Right atrium auricular region (tissue), 2 donors: ENCODE data around the gene COBL. TPM values are rescaled to one million over a fixed set of nuclear protein-coding genes. Genes with fewer than 3 reads are reported as not detected.

Experiments
- DNase-seq: peaks from one replicate; pipeline ENCODE4 v3.0.0-alpha.2; 2019; ENCODE audit warnings: low spot score
- H3K27ac ChIP-seq, 2 donors: fragments of 200-600 bp; sonication (generic); 1 replicate in 1 of 2; 2 replicates in 1 of 2; pipeline ENCODE4 v1.5.1; 2016 to 2019
- H3K27me3 ChIP-seq, 2 donors: fragments of 200-600 bp; sonication (generic); one replicate each; pipeline versions ENCODE4 v1.5.1 to v1.6.0; 2017 to 2019
- H3K36me3 ChIP-seq: fragments of 200-600 bp; sonication (generic); one replicate; pipeline ENCODE4 v1.5.1; 2016
- H3K4me1 ChIP-seq, 2 donors: fragments of 200-600 bp; sonication (generic); one replicate each; pipeline versions ENCODE4 v1.5.1 to v1.6.0; 2017 to 2019
- H3K4me3 ChIP-seq, 2 donors: fragments of 200-600 bp; sonication (generic); 1 replicate in 1 of 2; 2 replicates in 1 of 2; pipeline ENCODE4 v1.5.1; 2017 to 2019; ENCODE audit warnings: mild to moderate bottlenecking in 1 of 2, moderate library complexity in 1 of 2
- H3K9me3 ChIP-seq, 2 donors: fragments of 200-600 bp; sonication (generic); one replicate each; pipeline ENCODE4 v1.5.1; 2019
- total RNA-seq, 2 donors: library from RNA; depleted of rRNA; stranded (reverse); fragments of >200 nt; gene quantifications; one replicate each; pipeline ENCODE4 v1.1.0, GENCODE V29; 2016
- TF ChIP-seq, protein P1 (sequence below), 2 donors: fragments of 200-600 bp; sonication (generic); IDR thresholded peaks; one replicate each; pipeline ENCODE4 v1.5.1; 2019; ENCODE audit warnings: antibody characterized with exemption in 2 of 2

Gene COBL
- total RNA-seq, 2 donors from 2014 or later = 26.3 to 31.4 TPM

GRCh38 chr7:51160411-51160810, 156.2 kb downstream of the COBL start:
- Histone ChIP-seq H3K4me3 (no peak overlapping the region), H3K36me3 (no peaks in the 10 kb centered on the region), H3K27me3 (no peaks in the 10 kb centered on the region), H3K4me1 (peaks cover 0 to 11% of the 10 kb centered on the region in 2 donors), H3K27ac (no peak overlapping the region), H3K9me3 (no peaks in the 10 kb centered on the region)
- no peak for DNase-seq
- TF ChIP-seq, protein P1, sequence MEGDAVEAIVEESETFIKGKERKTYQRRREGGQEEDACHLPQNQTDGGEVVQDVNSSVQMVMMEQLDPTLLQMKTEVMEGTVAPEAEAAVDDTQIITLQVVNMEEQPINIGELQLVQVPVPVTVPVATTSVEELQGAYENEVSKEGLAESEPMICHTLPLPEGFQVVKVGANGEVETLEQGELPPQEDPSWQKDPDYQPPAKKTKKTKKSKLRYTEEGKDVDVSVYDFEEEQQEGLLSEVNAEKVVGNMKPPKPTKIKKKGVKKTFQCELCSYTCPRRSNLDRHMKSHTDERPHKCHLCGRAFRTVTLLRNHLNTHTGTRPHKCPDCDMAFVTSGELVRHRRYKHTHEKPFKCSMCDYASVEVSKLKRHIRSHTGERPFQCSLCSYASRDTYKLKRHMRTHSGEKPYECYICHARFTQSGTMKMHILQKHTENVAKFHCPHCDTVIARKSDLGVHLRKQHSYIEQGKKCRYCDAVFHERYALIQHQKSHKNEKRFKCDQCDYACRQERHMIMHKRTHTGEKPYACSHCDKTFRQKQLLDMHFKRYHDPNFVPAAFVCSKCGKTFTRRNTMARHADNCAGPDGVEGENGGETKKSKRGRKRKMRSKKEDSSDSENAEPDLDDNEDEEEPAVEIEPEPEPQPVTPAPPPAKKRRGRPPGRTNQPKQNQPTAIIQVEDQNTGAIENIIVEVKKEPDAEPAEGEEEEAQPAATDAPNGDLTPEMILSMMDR (IDR thresholded peaks at IDR 0.05) = no peak

- Histone ChIP-seq H3K36me3 (no peaks in the 10 kb centered on the region), H3K9me3 (no peaks in the 10 kb centered on the region)
- DNase-seq = no peak
These were observed 157.7 kb downstream of the COBL start for GRCh38 chr7:51158742-51159445.

DNA sequence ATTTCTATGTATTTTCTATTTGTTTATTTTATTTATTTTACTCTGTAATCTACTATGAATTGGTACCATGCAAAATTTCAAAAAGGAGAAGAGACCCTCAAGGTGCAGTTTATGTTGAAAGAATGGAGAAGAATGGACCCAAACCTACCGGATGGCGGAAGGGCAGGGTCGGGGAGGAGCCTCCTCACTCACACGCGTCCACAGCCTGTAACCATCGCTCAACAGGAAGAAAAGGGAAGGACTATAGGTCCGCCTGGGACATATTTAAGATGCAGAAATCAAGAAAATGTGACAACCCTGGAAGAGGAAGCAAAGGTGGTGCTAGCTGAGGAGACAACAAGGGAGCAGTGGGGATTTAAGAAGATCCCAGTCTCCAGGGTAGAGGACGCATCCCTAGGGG, 158.4 kb downstream of the COBL start:
- Histone ChIP-seq H3K36me3 (no peaks in the 10 kb centered on the region), H3K4me3 (no peak overlapping the region), H3K27ac (no peak overlapping the region), H3K27me3 (no peaks in the 10 kb centered on the region), H3K9me3 (no peaks in the 10 kb centered on the region), H3K4me1 (peaks cover 0 to 11% of the 10 kb centered on the region in 2 donors)
- TF ChIP-seq, protein P1 (IDR thresholded peaks at IDR 0.05) = no peak
- no peak for DNase-seq

More at GRCh38 chr7:51158742-51159445, 157.7 kb downstream of the COBL start:
- Histone ChIP-seq H3K27ac (no peak overlapping the region), H3K27me3 (no peaks in the 10 kb centered on the region), H3K4me3 (no peak overlapping the region), H3K4me1 (peaks cover 0 to 11% of the 10 kb centered on the region in 2 donors)
- TF ChIP-seq, protein P1 (IDR thresholded peaks at IDR 0.05) = no peak

DNA sequence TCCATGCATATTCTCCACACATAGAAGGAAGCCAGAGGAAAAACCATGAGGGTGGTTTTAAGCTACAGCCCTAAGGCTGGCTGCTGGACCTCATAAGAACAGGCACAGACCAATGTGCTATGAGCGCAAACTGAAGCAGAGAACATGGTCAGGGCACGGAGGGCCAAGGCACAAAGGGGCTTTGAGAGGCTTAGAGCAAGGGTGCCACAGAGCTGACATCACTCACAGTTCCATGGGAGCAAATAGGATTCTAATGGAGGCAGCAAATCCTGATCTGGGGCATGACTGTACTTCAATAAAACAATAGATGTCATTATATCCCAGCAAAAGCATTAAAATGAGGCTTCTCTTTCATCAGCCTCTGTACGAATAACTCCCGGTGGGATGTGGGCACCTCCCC, 162.4 kb downstream of the COBL start:
- TF ChIP-seq, protein P1 (IDR thresholded peaks at IDR 0.05) = no peak
- Histone ChIP-seq H3K4me1 (no peaks in the 10 kb centered on the region), H3K4me3 (no peak overlapping the region), H3K27ac (no peak overlapping the region), H3K36me3 (no peaks in the 10 kb centered on the region), H3K27me3 (no peaks in the 10 kb centered on the region), H3K9me3 (no peaks in the 10 kb centered on the region)
- DNase-seq = no peak

DNA sequence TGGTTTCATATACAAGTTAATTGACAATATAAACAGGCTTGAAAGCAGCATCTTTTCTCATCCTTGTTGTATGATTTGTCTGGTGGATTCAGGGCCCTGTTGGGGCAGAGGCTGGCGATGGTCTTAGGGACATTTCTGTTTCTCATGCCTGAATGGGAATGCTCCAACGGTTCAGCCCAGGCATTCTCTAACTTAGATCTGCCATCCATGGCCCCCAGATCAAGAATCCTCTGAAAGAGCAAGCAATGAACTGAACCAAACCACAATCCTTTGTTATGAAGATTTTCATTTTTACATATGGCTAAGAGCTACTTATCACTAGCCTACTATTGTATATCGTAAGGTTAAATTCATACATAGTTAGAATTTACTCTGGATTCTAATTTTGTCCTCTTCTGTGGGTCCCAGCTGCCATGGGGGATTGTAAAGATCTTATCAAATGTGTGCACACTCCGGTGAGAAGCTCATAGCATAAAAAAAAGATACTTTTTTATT, 163.9 kb downstream of the COBL start:
- H3K4me3 ChIP-seq = no peak overlapping the region
- H3K27ac ChIP-seq = no peak overlapping the region
- H3K4me1 ChIP-seq = no peaks in the 10 kb centered on the region
- no peaks in the 10 kb centered on the region for H3K27me3 ChIP-seq
- H3K36me3 ChIP-seq = no peaks in the 10 kb centered on the region
- no peak for DNase-seq
- H3K9me3 ChIP-seq = peaks cover 0 to under 1% of the 10 kb centered on the region in 2 donors
- TF ChIP-seq, protein P1 (IDR thresholded peaks at IDR 0.05) = no peak
